ENCODE data around the gene KCNK13.

- TF ChIP-seq CTCF (IDR thresholded peaks at IDR 0.05) (no peak), POLR2AphosphoS5 (IDR thresholded peaks at IDR 0.05; ENCODE audit: low read depth, low read length) (no peak), SIN3A (IDR thresholded peaks at IDR 0.05; ENCODE audit: borderline replicate concordance, insufficient read depth, low read depth, low read length) (no peak)
- TF ChIP-seq, protein P1, sequence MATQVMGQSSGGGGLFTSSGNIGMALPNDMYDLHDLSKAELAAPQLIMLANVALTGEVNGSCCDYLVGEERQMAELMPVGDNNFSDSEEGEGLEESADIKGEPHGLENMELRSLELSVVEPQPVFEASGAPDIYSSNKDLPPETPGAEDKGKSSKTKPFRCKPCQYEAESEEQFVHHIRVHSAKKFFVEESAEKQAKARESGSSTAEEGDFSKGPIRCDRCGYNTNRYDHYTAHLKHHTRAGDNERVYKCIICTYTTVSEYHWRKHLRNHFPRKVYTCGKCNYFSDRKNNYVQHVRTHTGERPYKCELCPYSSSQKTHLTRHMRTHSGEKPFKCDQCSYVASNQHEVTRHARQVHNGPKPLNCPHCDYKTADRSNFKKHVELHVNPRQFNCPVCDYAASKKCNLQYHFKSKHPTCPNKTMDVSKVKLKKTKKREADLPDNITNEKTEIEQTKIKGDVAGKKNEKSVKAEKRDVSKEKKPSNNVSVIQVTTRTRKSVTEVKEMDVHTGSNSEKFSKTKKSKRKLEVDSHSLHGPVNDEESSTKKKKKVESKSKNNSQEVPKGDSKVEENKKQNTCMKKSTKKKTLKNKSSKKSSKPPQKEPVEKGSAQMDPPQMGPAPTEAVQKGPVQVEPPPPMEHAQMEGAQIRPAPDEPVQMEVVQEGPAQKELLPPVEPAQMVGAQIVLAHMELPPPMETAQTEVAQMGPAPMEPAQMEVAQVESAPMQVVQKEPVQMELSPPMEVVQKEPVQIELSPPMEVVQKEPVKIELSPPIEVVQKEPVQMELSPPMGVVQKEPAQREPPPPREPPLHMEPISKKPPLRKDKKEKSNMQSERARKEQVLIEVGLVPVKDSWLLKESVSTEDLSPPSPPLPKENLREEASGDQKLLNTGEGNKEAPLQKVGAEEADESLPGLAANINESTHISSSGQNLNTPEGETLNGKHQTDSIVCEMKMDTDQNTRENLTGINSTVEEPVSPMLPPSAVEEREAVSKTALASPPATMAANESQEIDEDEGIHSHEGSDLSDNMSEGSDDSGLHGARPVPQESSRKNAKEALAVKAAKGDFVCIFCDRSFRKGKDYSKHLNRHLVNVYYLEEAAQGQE (IDR thresholded peaks at IDR 0.05; ENCODE audit: insufficient read depth in 1 of 2, low read depth in 2 of 2, low read length in 1 of 2): no peak
These were observed 46.0 kb downstream of the KCNK13 start for GRCh38 chr14:90107789-90108188.

Data from Panc1 (cell line).